Aorta (tissue), 5 donors: ENCODE results near the gene NAA40. TPM values are rescaled to one million over a fixed set of nuclear protein-coding genes. Genes with fewer than 3 reads are reported as not detected.

Experiments used
- ATAC-seq: fragments of 200-7000 bp; cut with Tn5 transposase; one replicate; pipeline ENCODE4 v1.9.1; 2022; ENCODE audit warnings: moderate library complexity; ENCODE audit not compliant: low FRiP score
- DNase-seq, 2 donors: peaks; one replicate each; pipeline ENCODE4 v3.0.0-alpha.2; 2020
- H3K27ac ChIP-seq, 2 donors: one replicate each; pipeline ENCODE4 v1.5.1; 2013; ENCODE audit warnings: low read length in 2 of 2, mild to moderate bottlenecking in 2 of 2, moderate library complexity in 2 of 2, control low read depth in 1 of 2, inconsistent platforms in 1 of 2, low read depth in 1 of 2
- H3K27me3 ChIP-seq, 2 donors: one replicate each; pipeline ENCODE4 v1.6.1; 2013; ENCODE audit warnings: control low read depth in 1 of 2, low read length in 1 of 2, mild to moderate bottlenecking in 1 of 2, moderate library complexity in 1 of 2; ENCODE audit not compliant: insufficient read depth in 2 of 2, control insufficient read depth in 1 of 2
- H3K36me3 ChIP-seq, 2 donors: one replicate each; pipeline ENCODE4 v1.6.1; 2013; ENCODE audit warnings: control low read depth in 1 of 2, low read length in 1 of 2, mild to moderate bottlenecking in 1 of 2; ENCODE audit not compliant: insufficient read depth in 2 of 2, control insufficient read depth in 1 of 2
- H3K4me1 ChIP-seq, 2 donors: one replicate each; pipeline ENCODE4 v1.6.1; 2013; ENCODE audit warnings: low read length in 2 of 2, control low read depth in 1 of 2, mild to moderate bottlenecking in 1 of 2, moderate library complexity in 1 of 2; ENCODE audit not compliant: insufficient read depth in 2 of 2, control insufficient read depth in 1 of 2
- H3K4me3 ChIP-seq, 2 donors: one replicate each; pipeline ENCODE4 v1.5.1; 2013; ENCODE audit warnings: low read length in 2 of 2, control low read depth in 1 of 2, mild to moderate bottlenecking in 1 of 2
- H3K9me3 ChIP-seq: one replicate; pipeline ENCODE4 v1.6.1; 2013; ENCODE audit warnings: mild to moderate bottlenecking, low read length; ENCODE audit not compliant: control insufficient read depth
- WGBS, 2 donors: extraction: QIAGEN DNeasy Blood & Tissue Kit; methylation state at CpG; one replicate each; pipeline ENCODE4 v1.1.7; 2013; 5-methylcytosine and 5-hydroxymethylcytosine counted together
- intact Hi-C, 2 donors: fragments of 100-400 bp; cut with DNase I; formaldehyde crosslinking; loops; one replicate each; pipeline versions ENCODE4 v1.14.2 to v1.15.0; 2022
- polyA plus RNA-seq, 2 donors: library from polyadenylated mRNA; stranded (reverse); fragments of 200-250 nt; gene quantifications; one replicate each; pipeline ENCODE4 v1.2.3, GENCODE V29; 2013
- total RNA-seq, 2 donors: library from RNA; stranded (reverse); fragmentation: NEBNext Ultra II Directional; extraction: Animal tissue kit (Norgen Biotek cat#: 25700); gene quantifications; one replicate each; pipeline ENCODE4 v1.2.1, GENCODE V29; 2021
- donor health status: healthy with polysubstance abuse.
- donor health status: Bipolar disorder and iron deficiency.
- donor health status: DM: no; HTN: no; CAD: no.
- donor health status: DM: no; HTN: no; CAD: no.
- donor health status: DM: yes; HTN: yes; CAD: no.

The NAA40 gene
- total and polyA plus RNA-seq, 4 donors: 5.3 to 26.9 (median 18.4) TPM

GRCh38 chr11:63915961-63916836 is 22.6 kb upstream of the NAA40 start:
- ATAC-seq: no peak
- Histone ChIP-seq H3K27ac (no peak overlapping the region), H3K9me3 (no peaks in the 10 kb centered on the region), H3K4me1 (no peaks in the 10 kb centered on the region), H3K4me3 (peak overlapping the region; percentile 3 to 36), H3K36me3 (no peaks in the 10 kb centered on the region), H3K27me3 (no peaks in the 10 kb centered on the region)
- peak in 1 of 2 donors; percentile 88 for DNase-seq
- 2% methylated on average over 53 to 56 of the region's 56 CpGs for WGBS, 2 donors
- intact Hi-C loops: loop anchor here in 1 of 2 donors (5.0 kb wide), 1 partner anchor 44 kb away; no protein-coding TSS in a partner anchor

- H3K9me3 ChIP-seq: no peaks in the 10 kb centered on the region
- DNase-seq (peak; percentile 88 to 92), ATAC-seq (peak; percentile 51)
- H3K36me3 ChIP-seq: no peaks in the 10 kb centered on the region
- H3K4me1 ChIP-seq: no peaks in the 10 kb centered on the region
- no peaks in the 10 kb centered on the region for H3K27me3 ChIP-seq
- intact Hi-C loops: loop anchor here in 1 of 2 donors (5.0 kb wide), 1 partner anchor 45 kb away; no protein-coding TSS in a partner anchor
- H3K27ac ChIP-seq: peak within 1 kb of the TSS; percentile 23 to 89
- peak within 1 kb of the TSS; percentile 36 to 46 for H3K4me3 ChIP-seq
- 0 to 1% methylated on average over 36 to 85 of the region's 85 CpGs for WGBS, 2 donors
Observed at GRCh38 chr11:63916837-63917691, 21.7 kb upstream of the NAA40 start, which contains the start of gene RCOR2. Gene RCOR2, minus strand, starts transcription at chr11:63917164. Its CDS starts 708 bp downstream, at chr11:63916456.

GRCh38 chr11:63917692-63918506 is 20.9 kb upstream of the NAA40 start:
- peak; percentile 87 to 92 for DNase-seq
- intact Hi-C loops: loop anchor here in 1 of 2 donors (5.0 kb wide), 1 partner anchor 46 kb away; no protein-coding TSS in a partner anchor
- no peaks in the 10 kb centered on the region for H3K27me3 ChIP-seq
- H3K4me1 ChIP-seq: no peaks in the 10 kb centered on the region
- WGBS, 2 donors: 0 to 1% methylated on average over 34 to 50 of the region's 50 CpGs
- H3K36me3 ChIP-seq: no peaks in the 10 kb centered on the region
- H3K4me3 ChIP-seq: peak overlapping the region; percentile 19 to 46
- H3K9me3 ChIP-seq: no peaks in the 10 kb centered on the region
- ATAC-seq: peak; percentile 57
- H3K27ac ChIP-seq: peak overlapping the region; percentile 32 to 89

- H3K4me1 ChIP-seq: no peaks in the 10 kb centered on the region
- no peaks in the 10 kb centered on the region for H3K9me3 ChIP-seq
- intact Hi-C loops: loop anchor here in 1 of 2 donors (5.0 kb wide), 1 partner anchor 46 kb away; no protein-coding TSS in a partner anchor
- no peaks in the 10 kb centered on the region for H3K27me3 ChIP-seq
- H3K27ac ChIP-seq: peak overlapping the region; percentile 32 to 85
- 18 to 25% methylated on average over 8 to 9 of the region's 9 CpGs for WGBS, 2 donors
- no peaks in the 10 kb centered on the region for H3K36me3 ChIP-seq
- H3K4me3 ChIP-seq: no peak overlapping the region
- ATAC-seq (no peak), DNase-seq (no peak)
Observed at GRCh38 chr11:63918507-63919191, 20.2 kb upstream of the NAA40 start.

- H3K27me3 ChIP-seq: no peaks in the 10 kb centered on the region
- H3K36me3 ChIP-seq: no peaks in the 10 kb centered on the region
- peak overlapping the region; percentile 14 to 85 for H3K27ac ChIP-seq
- no peaks in the 10 kb centered on the region for H3K4me1 ChIP-seq
- 2 to 4% methylated on average over 28 to 41 of the region's 41 CpGs for WGBS, 2 donors
- intact Hi-C loops: loop anchor here in 1 of 2 donors (5.0 kb wide), 1 partner anchor 47 kb away; no protein-coding TSS in a partner anchor
- DNase-seq: no peak
- ATAC-seq: no peak
- H3K4me3 ChIP-seq: peak overlapping the region in 1 of 2 donors; percentile 12
- H3K9me3 ChIP-seq: no peaks in the 10 kb centered on the region
Observed at GRCh38 chr11:63919267-63920125, 19.3 kb upstream of the NAA40 start.

- no peaks in the 10 kb centered on the region for H3K4me1 ChIP-seq
- WGBS, 2 donors: 8 to 13% methylated on average over 18 to 22 of the region's 22 CpGs
- H3K27me3 ChIP-seq: no peaks in the 10 kb centered on the region
- DNase-seq: peak; percentile 88 to 93
- no peaks in the 10 kb centered on the region for H3K36me3 ChIP-seq
- no peak overlapping the region for H3K4me3 ChIP-seq
- no peaks in the 10 kb centered on the region for H3K9me3 ChIP-seq
- H3K27ac ChIP-seq: peak overlapping the region in 1 of 2 donors; percentile 85
- ATAC-seq: peak; percentile 75
- intact Hi-C loops: no loop called here
Observed at GRCh38 chr11:63920126-63920938, 18.5 kb upstream of the NAA40 start.
